Vagina (tissue), 2 donors: ENCODE results near the gene FBXO24. TPM values are rescaled to one million over a fixed set of nuclear protein-coding genes. Genes with fewer than 3 reads are reported as not detected.

Source experiments
- DNase-seq, 2 donors: peaks; one replicate each; pipeline ENCODE4 v3.0.0-alpha.2; 2017; ENCODE audit errors: extremely low spot score in 2 of 2
- H3K27ac ChIP-seq: fragments of 200-600 bp; sonication (generic); one replicate; pipeline ENCODE4 v1.5.1; 2019
- H3K27me3 ChIP-seq: fragments of 200-600 bp; sonication (generic); one replicate; pipeline ENCODE4 v1.5.1; 2019
- H3K36me3 ChIP-seq, 2 donors: fragments of 200-600 bp; sonication (generic); one replicate each; pipeline ENCODE4 v1.5.1; 2017 to 2019
- H3K4me1 ChIP-seq: fragments of 200-600 bp; sonication (generic); one replicate; pipeline ENCODE4 v1.5.1; 2019
- H3K4me3 ChIP-seq, 2 donors: fragments of 200-600 bp; sonication (generic); 1 replicate in 1 of 2; 2 replicates in 1 of 2; pipeline ENCODE4 v1.5.1; 2016 to 2019
- H3K9me3 ChIP-seq: fragments of 200-600 bp; sonication (generic); one replicate; pipeline ENCODE4 v1.5.1; 2019
- POLR2A ChIP-seq, 2 donors: fragments of 450-650 bp; IDR thresholded peaks; one replicate each; pipeline ENCODE4 v1.6.1; 2017; ENCODE audit warnings: antibody characterized with exemption in 2 of 2, mild to moderate bottlenecking in 2 of 2, moderate library complexity in 2 of 2
- POLR2AphosphoS5 ChIP-seq, 2 donors: sonication (generic); formaldehyde crosslinking; IDR thresholded peaks; one replicate each; pipeline ENCODE4 v1.9.0; 2017; ENCODE audit warnings: antibody characterized with exemption in 2 of 2, mild to moderate bottlenecking in 2 of 2, low read depth in 1 of 2; ENCODE audit not compliant: insufficient read depth in 1 of 2
- intact Hi-C: fragments of 100-400 bp; cut with DNase I; formaldehyde crosslinking; loops from one replicate; pipeline ENCODE4 v1.15.1; 2023
- total RNA-seq: library from RNA; depleted of rRNA; stranded (reverse); fragments of >200 nt; gene quantifications from one replicate; pipeline ENCODE4 v1.2.3, GENCODE V29; 2016
- TF ChIP-seq, protein P1 (sequence below), 3 experiments: fragments of 450-650 bp in 2 of 3; fragments of 200-600 bp in 1 of 3; sonication (generic) in 1 of 3; IDR thresholded peaks; one replicate each; pipeline ENCODE4 v1.5.1; 2017 to 2019; ENCODE audit warnings: antibody characterized with exemption in 3 of 3, mild to moderate bottlenecking in 2 of 3, moderate library complexity in 2 of 3

The FBXO24 gene
- total RNA-seq, 1 donor from 2014 or later = 0.98 TPM

DNA sequence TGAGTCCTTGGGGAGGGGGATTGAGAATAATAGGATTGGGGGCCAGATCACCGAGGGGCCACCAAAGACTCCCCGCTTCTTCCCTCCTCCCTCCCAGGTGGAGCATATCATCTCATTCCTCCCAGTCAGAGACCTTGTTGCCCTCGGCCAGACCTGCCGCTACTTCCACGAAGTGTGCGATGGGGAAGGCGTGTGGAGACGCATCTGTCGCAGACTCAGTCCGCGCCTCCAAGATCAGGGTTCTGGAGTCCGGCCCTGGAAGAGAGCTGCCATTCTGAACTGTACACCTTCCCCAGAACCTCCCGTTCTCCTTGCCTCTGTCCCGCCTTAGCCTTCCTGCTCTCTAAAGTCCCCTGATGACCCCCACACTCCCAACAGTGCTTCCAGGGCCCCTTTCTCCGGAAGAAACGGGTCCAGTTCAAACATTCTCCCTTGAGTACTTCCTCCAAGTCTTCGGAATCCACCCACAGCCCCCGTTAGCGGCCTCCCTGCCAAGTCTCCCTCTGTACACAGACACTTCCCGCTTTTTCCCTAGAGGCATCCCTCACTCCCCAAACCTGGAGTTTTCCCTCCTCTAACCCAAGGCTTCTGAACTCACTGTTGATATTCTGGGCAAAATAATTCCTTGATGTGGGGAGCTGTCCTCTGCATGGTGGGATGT, 4.1 kb downstream of the FBXO24 start:
- Histone ChIP-seq H3K27me3 (no peaks in the 10 kb centered on the region), H3K36me3 (no peaks in the 10 kb centered on the region), H3K4me3 (peak overlapping the region in 1 of 2 donors; percentile 16), H3K27ac (peak overlapping the region; percentile 54), H3K9me3 (no peaks in the 10 kb centered on the region), H3K4me1 (peaks cover 22% of the 10 kb centered on the region)
- TF ChIP-seq, protein P1, sequence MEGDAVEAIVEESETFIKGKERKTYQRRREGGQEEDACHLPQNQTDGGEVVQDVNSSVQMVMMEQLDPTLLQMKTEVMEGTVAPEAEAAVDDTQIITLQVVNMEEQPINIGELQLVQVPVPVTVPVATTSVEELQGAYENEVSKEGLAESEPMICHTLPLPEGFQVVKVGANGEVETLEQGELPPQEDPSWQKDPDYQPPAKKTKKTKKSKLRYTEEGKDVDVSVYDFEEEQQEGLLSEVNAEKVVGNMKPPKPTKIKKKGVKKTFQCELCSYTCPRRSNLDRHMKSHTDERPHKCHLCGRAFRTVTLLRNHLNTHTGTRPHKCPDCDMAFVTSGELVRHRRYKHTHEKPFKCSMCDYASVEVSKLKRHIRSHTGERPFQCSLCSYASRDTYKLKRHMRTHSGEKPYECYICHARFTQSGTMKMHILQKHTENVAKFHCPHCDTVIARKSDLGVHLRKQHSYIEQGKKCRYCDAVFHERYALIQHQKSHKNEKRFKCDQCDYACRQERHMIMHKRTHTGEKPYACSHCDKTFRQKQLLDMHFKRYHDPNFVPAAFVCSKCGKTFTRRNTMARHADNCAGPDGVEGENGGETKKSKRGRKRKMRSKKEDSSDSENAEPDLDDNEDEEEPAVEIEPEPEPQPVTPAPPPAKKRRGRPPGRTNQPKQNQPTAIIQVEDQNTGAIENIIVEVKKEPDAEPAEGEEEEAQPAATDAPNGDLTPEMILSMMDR (IDR thresholded peaks at IDR 0.05) = no peak
- TF ChIP-seq POLR2A (IDR thresholded peaks at IDR 0.05) (no peak), POLR2AphosphoS5 (IDR thresholded peaks at IDR 0.05; ENCODE audit: insufficient read depth in 1 of 2, low read depth in 1 of 2) (peak in 1 of 2 donors; percentile 21)
- intact Hi-C loops = no loop called here
- DNase-seq = no peak

GRCh38 chr7:100591596-100591995, 5.5 kb downstream of the FBXO24 start:
- Histone ChIP-seq H3K4me3 (no peak overlapping the region), H3K36me3 (no peaks in the 10 kb centered on the region), H3K4me1 (peaks cover 19% of the 10 kb centered on the region), H3K9me3 (no peaks in the 10 kb centered on the region), H3K27ac (no peak overlapping the region), H3K27me3 (no peaks in the 10 kb centered on the region)
- DNase-seq = no peak
- TF ChIP-seq POLR2A (IDR thresholded peaks at IDR 0.05) (no peak), POLR2AphosphoS5 (IDR thresholded peaks at IDR 0.05; ENCODE audit: insufficient read depth in 1 of 2, low read depth in 1 of 2) (no peak)
- TF ChIP-seq, protein P1 (IDR thresholded peaks at IDR 0.05) = no peak
- intact Hi-C loops = no loop called here

DNA sequence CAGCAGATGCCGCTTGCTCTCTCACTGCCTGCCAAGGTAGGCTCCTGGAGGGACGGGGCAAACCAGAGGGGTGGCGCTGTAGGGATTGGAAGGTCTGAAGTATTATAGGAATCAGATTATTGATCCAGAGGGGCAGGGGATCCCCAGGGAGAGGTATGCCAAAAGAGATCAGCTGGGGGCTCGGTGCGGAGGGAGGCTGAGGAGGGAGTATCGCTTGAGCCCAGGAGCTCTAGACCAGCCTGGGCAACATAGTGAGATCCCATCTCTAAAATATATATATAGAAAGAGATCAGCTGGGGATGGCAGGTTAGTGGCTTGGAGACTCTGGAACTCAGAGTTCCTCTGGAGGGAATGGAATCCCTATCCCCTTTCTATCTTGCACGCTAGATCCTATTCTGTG, 9.1 kb downstream of the FBXO24 start:
- intact Hi-C loops = no loop called here
- peaks cover 5% of the 10 kb centered on the region for H3K4me1 ChIP-seq
- no peak for DNase-seq
- H3K36me3 ChIP-seq = no peaks in the 10 kb centered on the region
- H3K27ac ChIP-seq = no peak overlapping the region
- H3K4me3 ChIP-seq = no peak overlapping the region
- no peaks in the 10 kb centered on the region for H3K27me3 ChIP-seq
- TF ChIP-seq POLR2AphosphoS5 (IDR thresholded peaks at IDR 0.05; ENCODE audit: insufficient read depth in 1 of 2, low read depth in 1 of 2) (no peak), POLR2A (IDR thresholded peaks at IDR 0.05) (no peak)
- TF ChIP-seq, protein P1 (IDR thresholded peaks at IDR 0.05) = no peak
- H3K9me3 ChIP-seq = no peaks in the 10 kb centered on the region

DNA sequence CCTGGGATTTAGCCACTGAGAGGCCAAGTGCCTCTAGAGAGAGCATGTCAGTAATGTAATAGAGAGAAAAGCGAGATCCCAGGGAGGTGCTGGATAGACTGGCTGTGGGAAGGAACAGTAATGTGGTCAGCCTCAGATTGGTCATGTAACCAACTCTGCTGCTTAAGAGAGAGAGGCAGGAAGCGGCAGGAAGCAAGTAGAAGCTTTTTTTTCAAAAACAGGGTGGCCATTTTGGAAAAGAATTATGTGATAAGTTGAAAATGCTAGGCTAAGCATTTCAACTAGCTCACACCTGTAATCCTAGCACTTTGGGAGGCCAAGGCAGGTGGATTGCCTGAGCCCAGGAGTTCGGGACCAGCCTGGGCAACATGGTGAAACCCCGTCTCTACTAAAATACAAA, 12.3 kb downstream of the FBXO24 start:
- no peak overlapping the region for H3K4me3 ChIP-seq
- H3K36me3 ChIP-seq = no peaks in the 10 kb centered on the region
- intact Hi-C loops = no loop called here
- no peaks in the 10 kb centered on the region for H3K9me3 ChIP-seq
- no peak for TF ChIP-seq POLR2AphosphoS5 (IDR thresholded peaks at IDR 0.05; ENCODE audit: insufficient read depth in 1 of 2, low read depth in 1 of 2)
- no peak for TF ChIP-seq POLR2A (IDR thresholded peaks at IDR 0.05)
- TF ChIP-seq, protein P1 (IDR thresholded peaks at IDR 0.05) = no peak
- no peaks in the 10 kb centered on the region for H3K27me3 ChIP-seq
- H3K4me1 ChIP-seq = peaks cover 8% of the 10 kb centered on the region
- no peak overlapping the region for H3K27ac ChIP-seq
- no peak for DNase-seq
